Neural progenitor cell (in vitro differentiated cells): ENCODE results near the gene KLHL18.

Source experiments
- EZH2 ChIP-seq: fragments of 200-600 bp; sonication (generic); IDR thresholded peaks from 2 replicates; pipeline ENCODE4 v1.6.1; 2017; ENCODE audit warnings: antibody characterized with exemption, mild to moderate bottlenecking, moderate library complexity
- TF ChIP-seq, protein P1 (sequence below): fragments of 200-600 bp; sonication (generic); IDR thresholded peaks from 2 replicates; pipeline ENCODE4 v1.5.1; 2017; ENCODE audit warnings: antibody characterized with exemption, mild to moderate bottlenecking

DNA sequence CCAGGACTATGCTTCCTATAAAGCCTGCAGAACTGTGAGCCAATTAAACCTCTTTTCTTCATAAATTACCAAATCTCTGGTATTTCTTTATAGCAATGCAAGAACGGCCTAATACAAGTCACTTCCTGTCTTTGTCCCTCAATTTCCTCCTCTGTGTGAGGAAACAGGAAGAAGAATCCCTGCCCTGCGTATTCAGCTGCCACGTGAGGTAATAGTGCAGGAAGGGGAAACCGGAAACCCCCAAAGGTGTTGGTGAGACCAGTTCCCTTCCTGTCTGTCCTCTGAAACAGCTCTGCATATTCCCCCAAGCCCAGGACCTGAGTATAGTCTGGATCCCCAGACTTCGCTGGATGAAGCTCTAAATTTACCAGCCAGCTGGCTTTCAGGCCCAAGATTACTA lies 80.0 kb downstream of the KLHL18 start:
- TF ChIP-seq, protein P1, sequence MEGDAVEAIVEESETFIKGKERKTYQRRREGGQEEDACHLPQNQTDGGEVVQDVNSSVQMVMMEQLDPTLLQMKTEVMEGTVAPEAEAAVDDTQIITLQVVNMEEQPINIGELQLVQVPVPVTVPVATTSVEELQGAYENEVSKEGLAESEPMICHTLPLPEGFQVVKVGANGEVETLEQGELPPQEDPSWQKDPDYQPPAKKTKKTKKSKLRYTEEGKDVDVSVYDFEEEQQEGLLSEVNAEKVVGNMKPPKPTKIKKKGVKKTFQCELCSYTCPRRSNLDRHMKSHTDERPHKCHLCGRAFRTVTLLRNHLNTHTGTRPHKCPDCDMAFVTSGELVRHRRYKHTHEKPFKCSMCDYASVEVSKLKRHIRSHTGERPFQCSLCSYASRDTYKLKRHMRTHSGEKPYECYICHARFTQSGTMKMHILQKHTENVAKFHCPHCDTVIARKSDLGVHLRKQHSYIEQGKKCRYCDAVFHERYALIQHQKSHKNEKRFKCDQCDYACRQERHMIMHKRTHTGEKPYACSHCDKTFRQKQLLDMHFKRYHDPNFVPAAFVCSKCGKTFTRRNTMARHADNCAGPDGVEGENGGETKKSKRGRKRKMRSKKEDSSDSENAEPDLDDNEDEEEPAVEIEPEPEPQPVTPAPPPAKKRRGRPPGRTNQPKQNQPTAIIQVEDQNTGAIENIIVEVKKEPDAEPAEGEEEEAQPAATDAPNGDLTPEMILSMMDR, result no peak
- TF ChIP-seq EZH2, result no peak
